ENCODE data around the gene LHPP. TPM values are rescaled to one million over a fixed set of nuclear protein-coding genes. Genes with fewer than 3 reads are reported as not detected.

The LHPP gene
- total and polyA plus RNA-seq, 10 of the 15 experiments (the other 5 are each of a cell fraction or from before 2014, with no cell fraction given): 0.79 to 9.8 (median 6.7) TPM

DNA sequence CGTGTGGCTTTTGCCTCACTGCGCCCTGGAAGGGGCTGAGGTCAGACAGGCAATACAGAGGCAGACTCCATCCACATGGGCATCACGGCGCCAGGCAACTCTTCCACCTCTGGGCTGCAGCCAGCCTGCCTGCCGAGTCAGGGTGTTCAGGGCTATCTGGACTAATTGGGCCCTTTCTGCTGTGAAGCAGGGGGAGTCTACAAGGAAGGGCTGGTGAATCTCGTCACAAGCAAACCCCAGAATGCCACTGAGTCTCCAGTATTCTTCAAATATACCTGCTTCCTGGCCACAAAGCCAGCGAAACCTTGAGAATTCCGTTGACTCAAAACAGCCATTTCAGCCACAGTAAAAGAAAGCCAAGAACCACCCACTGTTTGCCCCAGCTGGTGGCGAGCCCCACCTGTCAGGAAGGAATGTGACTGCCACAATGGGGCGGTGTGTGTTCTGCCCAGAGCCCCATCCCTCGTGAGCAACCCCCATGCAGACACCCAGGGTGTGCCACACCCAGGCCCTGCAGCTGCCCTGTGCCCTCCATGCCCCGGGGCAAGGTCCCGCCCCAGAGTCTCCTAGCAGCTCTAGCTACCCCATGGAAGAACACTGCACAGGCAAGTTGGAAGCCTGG, 165.2 kb downstream of the LHPP start (continued):
- TF ChIP-seq, protein P1, sequence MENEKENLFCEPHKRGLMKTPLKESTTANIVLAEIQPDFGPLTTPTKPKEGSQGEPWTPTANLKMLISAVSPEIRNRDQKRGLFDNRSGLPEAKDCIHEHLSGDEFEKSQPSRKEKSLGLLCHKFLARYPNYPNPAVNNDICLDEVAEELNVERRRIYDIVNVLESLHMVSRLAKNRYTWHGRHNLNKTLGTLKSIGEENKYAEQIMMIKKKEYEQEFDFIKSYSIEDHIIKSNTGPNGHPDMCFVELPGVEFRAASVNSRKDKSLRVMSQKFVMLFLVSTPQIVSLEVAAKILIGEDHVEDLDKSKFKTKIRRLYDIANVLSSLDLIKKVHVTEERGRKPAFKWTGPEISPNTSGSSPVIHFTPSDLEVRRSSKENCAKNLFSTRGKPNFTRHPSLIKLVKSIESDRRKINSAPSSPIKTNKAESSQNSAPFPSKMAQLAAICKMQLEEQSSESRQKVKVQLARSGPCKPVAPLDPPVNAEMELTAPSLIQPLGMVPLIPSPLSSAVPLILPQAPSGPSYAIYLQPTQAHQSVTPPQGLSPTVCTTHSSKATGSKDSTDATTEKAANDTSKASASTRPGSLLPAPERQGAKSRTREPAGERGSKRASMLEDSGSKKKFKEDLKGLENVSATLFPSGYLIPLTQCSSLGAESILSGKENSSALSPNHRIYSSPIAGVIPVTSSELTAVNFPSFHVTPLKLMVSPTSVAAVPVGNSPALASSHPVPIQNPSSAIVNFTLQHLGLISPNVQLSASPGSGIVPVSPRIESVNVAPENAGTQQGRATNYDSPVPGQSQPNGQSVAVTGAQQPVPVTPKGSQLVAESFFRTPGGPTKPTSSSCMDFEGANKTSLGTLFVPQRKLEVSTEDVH (IDR thresholded peaks at IDR 0.05; ENCODE audit: low read depth, partially characterized antibody): no peak
- TF ChIP-seq HCFC1 (IDR thresholded peaks at IDR 0.05; ENCODE audit: low read length) (no peak), TCF7 (IDR thresholded peaks at IDR 0.05; ENCODE audit: borderline replicate concordance) (no peak), GATAD2B (conservative IDR thresholded peaks at IDR 0.05; ENCODE audit: low read depth) (0 out of 2 replicates have a peak, but pooled peaks have one; percentile 31), NR2F1 (conservative IDR thresholded peaks at IDR 0.05) (no peak), BCL11A (IDR thresholded peaks at IDR 0.05; ENCODE audit: low read depth, low read length) (no peak), CEBPB (IDR thresholded peaks at IDR 0.05; ENCODE audit: borderline replicate concordance in 1 of 2, low read depth in 2 of 2, low read length in 2 of 2) (no peak), ZBTB11 (CRISPR knock-in tag; IDR thresholded peaks at IDR 0.05) (no peak), EZH2 (IDR thresholded peaks at IDR 0.05; ENCODE audit: borderline replicate concordance, control insufficient read depth, low read depth, low read length) (no peak), RUNX3 (IDR thresholded peaks at IDR 0.05; ENCODE audit: low read length) (peak; percentile 80), EED (IDR thresholded peaks at IDR 0.05; ENCODE audit: low read depth) (peak; percentile 77), STAT1 (conservative IDR thresholded peaks at IDR 0.05) (no peak), ATF7 (IDR thresholded peaks at IDR 0.05; ENCODE audit: low read depth) (no peak), CHD4 (IDR thresholded peaks at IDR 0.05) (no peak), TCF3 (IDR thresholded peaks at IDR 0.05; ENCODE audit: borderline replicate concordance, insufficient read depth, low read depth, low read length) (peak; percentile 91), SIX5 (IDR thresholded peaks at IDR 0.05; ENCODE audit: low read depth, low read length, severe bottlenecking) (no peak), CHD1 (IDR thresholded peaks at IDR 0.05; ENCODE audit: low read depth, low read length) (no peak)
- TF ChIP-seq, protein P2, sequence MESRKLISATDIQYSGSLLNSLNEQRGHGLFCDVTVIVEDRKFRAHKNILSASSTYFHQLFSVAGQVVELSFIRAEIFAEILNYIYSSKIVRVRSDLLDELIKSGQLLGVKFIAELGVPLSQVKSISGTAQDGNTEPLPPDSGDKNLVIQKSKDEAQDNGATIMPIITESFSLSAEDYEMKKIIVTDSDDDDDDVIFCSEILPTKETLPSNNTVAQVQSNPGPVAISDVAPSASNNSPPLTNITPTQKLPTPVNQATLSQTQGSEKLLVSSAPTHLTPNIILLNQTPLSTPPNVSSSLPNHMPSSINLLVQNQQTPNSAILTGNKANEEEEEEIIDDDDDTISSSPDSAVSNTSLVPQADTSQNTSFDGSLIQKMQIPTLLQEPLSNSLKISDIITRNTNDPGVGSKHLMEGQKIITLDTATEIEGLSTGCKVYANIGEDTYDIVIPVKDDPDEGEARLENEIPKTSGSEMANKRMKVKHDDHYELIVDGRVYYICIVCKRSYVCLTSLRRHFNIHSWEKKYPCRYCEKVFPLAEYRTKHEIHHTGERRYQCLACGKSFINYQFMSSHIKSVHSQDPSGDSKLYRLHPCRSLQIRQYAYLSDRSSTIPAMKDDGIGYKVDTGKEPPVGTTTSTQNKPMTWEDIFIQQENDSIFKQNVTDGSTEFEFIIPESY (IDR thresholded peaks at IDR 0.05): no peak
- TF ChIP-seq, protein P3, sequence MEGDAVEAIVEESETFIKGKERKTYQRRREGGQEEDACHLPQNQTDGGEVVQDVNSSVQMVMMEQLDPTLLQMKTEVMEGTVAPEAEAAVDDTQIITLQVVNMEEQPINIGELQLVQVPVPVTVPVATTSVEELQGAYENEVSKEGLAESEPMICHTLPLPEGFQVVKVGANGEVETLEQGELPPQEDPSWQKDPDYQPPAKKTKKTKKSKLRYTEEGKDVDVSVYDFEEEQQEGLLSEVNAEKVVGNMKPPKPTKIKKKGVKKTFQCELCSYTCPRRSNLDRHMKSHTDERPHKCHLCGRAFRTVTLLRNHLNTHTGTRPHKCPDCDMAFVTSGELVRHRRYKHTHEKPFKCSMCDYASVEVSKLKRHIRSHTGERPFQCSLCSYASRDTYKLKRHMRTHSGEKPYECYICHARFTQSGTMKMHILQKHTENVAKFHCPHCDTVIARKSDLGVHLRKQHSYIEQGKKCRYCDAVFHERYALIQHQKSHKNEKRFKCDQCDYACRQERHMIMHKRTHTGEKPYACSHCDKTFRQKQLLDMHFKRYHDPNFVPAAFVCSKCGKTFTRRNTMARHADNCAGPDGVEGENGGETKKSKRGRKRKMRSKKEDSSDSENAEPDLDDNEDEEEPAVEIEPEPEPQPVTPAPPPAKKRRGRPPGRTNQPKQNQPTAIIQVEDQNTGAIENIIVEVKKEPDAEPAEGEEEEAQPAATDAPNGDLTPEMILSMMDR (IDR thresholded peaks at IDR 0.05 in 2 of 3, conservative IDR thresholded peaks at IDR 0.05 in 1 of 3; ENCODE audit: control insufficient read depth in 2 of 3, extremely low read depth in 1 of 3, insufficient read depth in 1 of 3, low read depth in 3 of 3, low read length in 3 of 3): peak in 2 of 3 experiments; percentile 24 to 30; a peak in 4 of 6 replicates
